NCI-H69 (cell line): ENCODE data around the gene ID2.
"Not testable (repeated sequence)": the region's sequence is repeated elsewhere in the genome, so short reads cannot be mapped to it uniquely, and the experiment has no call there.

Experiments
- DNase-seq: peaks from one replicate; lab custom pipeline; 2025; lab: John Stamatoyannopoulos, UW

ID2 gene

GRCh38 chr2:8685697-8686358 is 4.0 kb downstream of the ID2 start:
- DNase-seq, result peak; percentile 84

GRCh38 chr2:8691859-8692437 is 10.1 kb downstream of the ID2 start:
- DNase-seq, result no peak

GRCh38 chr2:8692783-8693156 is 10.9 kb downstream of the ID2 start:
- no peak for DNase-seq

- peak; percentile 63 for DNase-seq
These were observed 11.4 kb downstream of the ID2 start for GRCh38 chr2:8693157-8693821.

GRCh38 chr2:8694737-8695136 is 12.9 kb downstream of the ID2 start:
- peak; percentile 32 for DNase-seq

- no peak for DNase-seq
These were observed 15.3 kb downstream of the ID2 start for GRCh38 chr2:8697190-8697589.

- DNase-seq, result no peak
These were observed 18.0 kb downstream of the ID2 start for GRCh38 chr2:8699839-8700238.

- DNase-seq, result no peak
These were observed 20.0 kb downstream of the ID2 start for GRCh38 chr2:8701681-8702379.

- no peak for DNase-seq
These were observed 23.1 kb downstream of the ID2 start for GRCh38 chr2:8704906-8705305.

GRCh38 chr2:8709611-8710010 is 27.8 kb downstream of the ID2 start:
- DNase-seq, result no peak

- DNase-seq, result no peak
These were observed 29.1 kb downstream of the ID2 start for GRCh38 chr2:8710951-8711350.

GRCh38 chr2:8714283-8714682 is 32.4 kb downstream of the ID2 start:
- DNase-seq, result no peak

GRCh38 chr2:8714971-8715370 is 33.1 kb downstream of the ID2 start:
- no peak for DNase-seq

- DNase-seq, result peak; percentile 2
These were observed 37.7 kb downstream of the ID2 start for GRCh38 chr2:8719528-8719927.

- DNase-seq, result no peak
These were observed 38.9 kb downstream of the ID2 start for GRCh38 chr2:8720741-8721140.

- no peak for DNase-seq
These were observed 39.6 kb downstream of the ID2 start for GRCh38 chr2:8721410-8721809.

GRCh38 chr2:8722986-8723385 is 41.1 kb downstream of the ID2 start:
- no peak for DNase-seq

- DNase-seq, result no peak
These were observed 44.0 kb downstream of the ID2 start for GRCh38 chr2:8725838-8726237.

GRCh38 chr2:8728305-8729015 is 46.6 kb downstream of the ID2 start:
- DNase-seq, result no peak

GRCh38 chr2:8729101-8729500 is 47.2 kb downstream of the ID2 start:
- not testable (repeated sequence) for DNase-seq

GRCh38 chr2:8729939-8730338 is 48.1 kb downstream of the ID2 start:
- DNase-seq, result no peak

GRCh38 chr2:8732601-8733000 is 50.7 kb downstream of the ID2 start:
- DNase-seq, result no peak
